ENCODE data around the gene SYT17. TPM values are rescaled to one million over a fixed set of nuclear protein-coding genes. Genes with fewer than 3 reads are reported as not detected.

Gene SYT17
- polyA plus RNA-seq, 3 donors, result 0.81 to 4.9 (median 1.1) TPM

- H3K4me1 ChIP-seq (ENCODE audit: control insufficient read depth in 1 of 2, insufficient read depth in 2 of 2, low read length in 2 of 2), result peaks cover 3 to 9% of the 10 kb centered on the region in 2 donors
- H3K27ac ChIP-seq (ENCODE audit: low read depth in 1 of 2, low read length in 2 of 2), result no peak overlapping the region
- no peak overlapping the region for H2AFZ ChIP-seq (ENCODE audit: insufficient read depth, low read depth, low read length, poor library complexity, severe bottlenecking)
- H3K9me3 ChIP-seq (replicated peaks in 1 of 2; ENCODE audit: control insufficient read depth in 1 of 2, insufficient read depth in 1 of 2, low read length in 2 of 2), result peaks cover 24 to 26% of the 10 kb centered on the region in 2 donors
- H3K4me3 Mint-ChIP-seq, result no peak overlapping the region
- peaks cover 12% of the 10 kb centered on the region for H3K4me1 Mint-ChIP-seq
- no peaks in the 10 kb centered on the region for H3K36me3 Mint-ChIP-seq
- H4K20me1 ChIP-seq (ENCODE audit: insufficient read depth, low read length), result no peaks in the 10 kb centered on the region
- DNase-seq, result no peak
- no peaks in the 10 kb centered on the region for H3K36me3 ChIP-seq (replicated peaks in 1 of 2; ENCODE audit: control insufficient read depth in 1 of 2, insufficient read depth in 2 of 2, low read length in 2 of 2)
- no peak overlapping the region for H3K9ac ChIP-seq (ENCODE audit: insufficient read depth, low read length, poor library complexity, severe bottlenecking)
- intact Hi-C loops (cut with micrococcal nuclease), result no loop called here
- H3K27ac Mint-ChIP-seq, result no peak overlapping the region
- H3K9me3 Mint-ChIP-seq, result peaks cover 10 to 30% (median 18%) of the 10 kb centered on the region in 7 donors
- TF ChIP-seq CTCF (IDR thresholded peaks at IDR 0.05), result no peak
- no peak overlapping the region for H3K4me3 ChIP-seq (replicated peaks in 1 of 3; ENCODE audit: low read depth in 2 of 3, low read length in 3 of 3)
- H3K27me3 ChIP-seq (ENCODE audit: control insufficient read depth in 2 of 2, insufficient read depth in 2 of 2, low read length in 2 of 2), result no peaks in the 10 kb centered on the region
- H3K27me3 Mint-ChIP-seq (ENCODE audit: low read depth in 3 of 3), result peaks cover 5 to 9% (median 5%) of the 10 kb centered on the region in 3 donors
- H3K4me2 ChIP-seq (replicated peaks; ENCODE audit: extremely low read depth, low read length, poor library complexity, severe bottlenecking), result no peak overlapping the region
- WGBS (ENCODE audit: insufficient coverage), result 84% methylated on average over 4 of the region's 6 CpGs
- H3K79me2 ChIP-seq (ENCODE audit: insufficient read depth, low read length), result no peaks in the 10 kb centered on the region
Observed at GRCh38 chr16:19196871-19197270, 28.8 kb downstream of the SYT17 start.

- TF ChIP-seq CTCF (IDR thresholded peaks at IDR 0.05), result no peak
Observed at GRCh38 chr16:19203374-19203966, 35.4 kb downstream of the SYT17 start.

More at GRCh38 chr16:19203374-19203966, 35.4 kb downstream of the SYT17 start:
- Mint-ChIP-seq H3K36me3 (peaks cover 2 to 3% of the 10 kb centered on the region in 2 donors), H3K27ac (peak overlapping the region in 3 of 7 donors; percentile 5 to 20 (median 13)), H3K4me1 (peaks cover 22% of the 10 kb centered on the region), H3K27me3 (ENCODE audit: low read depth in 3 of 3) (peaks cover 7 to 11% (median 7%) of the 10 kb centered on the region in 3 donors), H3K4me3 (no peak overlapping the region), H3K9me3 (peaks cover 21 to 44% (median 26%) of the 10 kb centered on the region in 7 donors)
- Histone ChIP-seq H3K9ac (ENCODE audit: insufficient read depth, low read length, poor library complexity, severe bottlenecking) (no peak overlapping the region), H2AFZ (ENCODE audit: insufficient read depth, low read depth, low read length, poor library complexity, severe bottlenecking) (no peak overlapping the region), H3K36me3 (replicated peaks in 1 of 2; ENCODE audit: control insufficient read depth in 1 of 2, insufficient read depth in 2 of 2, low read length in 2 of 2) (no peaks in the 10 kb centered on the region), H3K4me2 (replicated peaks; ENCODE audit: extremely low read depth, low read length, poor library complexity, severe bottlenecking) (no peak overlapping the region), H3K27me3 (ENCODE audit: control insufficient read depth in 2 of 2, insufficient read depth in 2 of 2, low read length in 2 of 2) (no peaks in the 10 kb centered on the region), H3K4me1 (ENCODE audit: control insufficient read depth in 1 of 2, insufficient read depth in 2 of 2, low read length in 2 of 2) (peaks cover 6 to 8% of the 10 kb centered on the region in 2 donors), H4K20me1 (ENCODE audit: insufficient read depth, low read length) (no peaks in the 10 kb centered on the region), H3K79me2 (ENCODE audit: insufficient read depth, low read length) (no peaks in the 10 kb centered on the region), H3K9me3 (replicated peaks in 1 of 2; ENCODE audit: control insufficient read depth in 1 of 2, insufficient read depth in 1 of 2, low read length in 2 of 2) (peaks cover 28 to 33% of the 10 kb centered on the region in 2 donors), H3K27ac (ENCODE audit: low read depth in 1 of 2, low read length in 2 of 2) (no peak overlapping the region), H3K4me3 (replicated peaks in 1 of 3; ENCODE audit: low read depth in 2 of 3, low read length in 3 of 3) (no peak overlapping the region)
- no peak for DNase-seq
- 91% methylated on average over 12 of the region's 12 CpGs for WGBS (ENCODE audit: insufficient coverage)
- intact Hi-C loops (cut with micrococcal nuclease), result no loop called here
